AG09309 (cell line): ENCODE results near the gene LTO1.

Experiments
- DNase-seq: peaks from one replicate; pipeline ENCODE4 v3.0.0-alpha.2; 2010; ENCODE audit warnings: low read depth
- H3K4me3 ChIP-seq: 2 replicates; pipeline ENCODE4 v1.5.1; 2011; ENCODE audit warnings: mild to moderate bottlenecking, low read depth, low read length, moderate library complexity; ENCODE audit not compliant: control insufficient read depth
- CTCF ChIP-seq: IDR thresholded peaks from 2 replicates; pipeline ENCODE4 v1.5.1; 2011; ENCODE audit warnings: mild to moderate bottlenecking, low read depth, low read length, inconsistent platforms; ENCODE audit not compliant: insufficient read depth, control insufficient read depth; ENCODE audit errors: missing control alignments

Gene LTO1

DNA sequence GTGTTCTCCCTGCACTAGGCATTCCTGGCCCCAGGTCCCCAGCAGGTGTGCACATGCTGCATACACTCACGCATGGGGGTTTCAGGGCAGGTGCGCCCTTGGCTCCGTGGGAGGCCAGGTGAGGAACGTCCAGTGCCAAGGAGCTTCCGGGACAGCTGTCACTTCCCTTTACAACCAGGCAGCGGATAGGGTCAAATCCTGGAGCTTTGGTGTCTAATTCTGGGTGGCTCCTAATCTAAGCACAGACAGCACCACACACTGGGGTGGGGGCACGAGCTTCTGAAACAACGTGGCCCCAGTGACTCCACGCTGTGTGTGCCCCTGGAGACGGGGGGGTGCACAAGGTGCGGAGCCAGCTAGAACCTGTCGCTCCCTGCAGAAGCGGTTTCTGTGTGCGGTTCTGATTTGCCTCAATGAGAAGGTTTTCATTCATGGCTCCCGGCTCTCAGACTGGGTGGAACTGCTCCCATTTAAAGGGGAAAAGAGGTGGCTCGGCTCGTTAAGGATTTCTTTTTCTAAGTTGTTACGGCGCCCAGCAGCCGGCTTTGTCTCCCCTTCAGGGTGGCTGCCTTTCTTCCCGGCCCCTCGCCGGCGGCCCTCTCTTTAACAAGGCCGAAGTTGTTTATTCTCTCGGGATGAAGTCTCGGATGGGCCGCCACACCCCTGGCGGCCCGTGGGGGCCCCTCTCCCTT is 29.2 kb downstream of the LTO1 start:
- H3K4me3 ChIP-seq: no peak overlapping the region
- no peak for TF ChIP-seq CTCF
- no peak for DNase-seq

GRCh38 chr11:69644962-69645675 is 30.0 kb downstream of the LTO1 start:
- H3K4me3 ChIP-seq: peak overlapping the region; percentile 73
- DNase-seq: no peak
- no peak for TF ChIP-seq CTCF

GRCh38 chr11:69644071-69644961 is 30.8 kb downstream of the LTO1 start:
- peak overlapping the region; percentile 73 for H3K4me3 ChIP-seq
- peak; percentile 55 for DNase-seq
- TF ChIP-seq CTCF: peak; percentile 40

DNA sequence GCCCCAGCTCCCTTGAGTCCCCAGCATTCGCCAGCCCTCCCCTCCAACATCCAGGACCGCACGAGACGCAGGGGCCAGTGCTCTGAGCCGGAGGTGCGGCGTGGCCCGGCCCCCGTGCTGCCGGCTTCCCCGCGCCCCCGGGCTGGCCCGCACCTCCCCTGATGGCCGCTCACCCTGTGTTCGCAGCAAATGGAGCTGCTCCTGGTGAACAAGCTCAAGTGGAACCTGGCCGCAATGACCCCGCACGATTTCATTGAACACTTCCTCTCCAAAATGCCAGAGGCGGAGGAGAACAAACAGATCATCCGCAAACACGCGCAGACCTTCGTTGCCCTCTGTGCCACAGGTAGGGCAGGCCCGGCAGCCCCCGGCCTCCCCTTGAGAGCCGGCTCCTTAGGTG is 31.5 kb downstream of the LTO1 start:
- TF ChIP-seq CTCF: no peak
- no peak for DNase-seq
- H3K4me3 ChIP-seq: peak overlapping the region; percentile 73

- DNase-seq: no peak
- peak; percentile 68 for TF ChIP-seq CTCF
- peak overlapping the region; percentile 73 for H3K4me3 ChIP-seq
Observed at GRCh38 chr11:69642913-69643632, 32.1 kb downstream of the LTO1 start.

DNA sequence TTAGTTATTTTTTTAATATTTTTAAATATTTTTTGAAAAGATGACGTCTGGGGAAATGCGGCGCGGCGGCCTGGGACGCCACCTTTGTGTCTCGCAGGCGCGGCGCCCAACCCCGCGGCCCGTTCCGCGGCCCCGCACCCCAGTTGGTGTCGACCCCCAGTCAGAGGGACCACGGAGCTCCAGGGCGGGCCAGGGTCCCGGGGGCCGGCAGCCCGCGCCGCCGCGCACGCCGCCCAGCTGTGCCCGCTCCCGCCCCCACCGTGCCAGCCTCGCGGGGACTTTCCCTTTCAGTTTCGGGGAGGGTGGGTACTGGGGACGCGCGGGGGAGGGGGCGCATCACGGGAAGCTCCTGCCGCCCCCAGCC is 32.6 kb downstream of the LTO1 start:
- DNase-seq: no peak
- peak overlapping the region; percentile 73 for H3K4me3 ChIP-seq
- TF ChIP-seq CTCF: no peak
